CD4-positive, alpha-beta T cell treated with Interleukin-21 for 1 hour (primary cell): ENCODE data around the gene SFMBT1.

Experiments
- DNase-seq: peaks from one replicate; pipeline ENCODE4 v3.0.0-alpha.2; 2020

Gene SFMBT1

GRCh38 chr3:53045518-53046170 is at the start of gene SFMBT1:
Gene SFMBT1 (minus strand): TSS chr3:53046073. CDS start chr3:52969128, 76,945 bp downstream.
- DNase-seq, result peak; percentile 82

- DNase-seq, result no peak
Observed at GRCh38 chr3:53092942-53093341, 47.1 kb upstream of the SFMBT1 start.

- no peak for DNase-seq
Observed at GRCh38 chr3:53092216-53092615, 46.3 kb upstream of the SFMBT1 start.

- no peak for DNase-seq
Observed at GRCh38 chr3:53091011-53091410, 45.1 kb upstream of the SFMBT1 start.

DNA sequence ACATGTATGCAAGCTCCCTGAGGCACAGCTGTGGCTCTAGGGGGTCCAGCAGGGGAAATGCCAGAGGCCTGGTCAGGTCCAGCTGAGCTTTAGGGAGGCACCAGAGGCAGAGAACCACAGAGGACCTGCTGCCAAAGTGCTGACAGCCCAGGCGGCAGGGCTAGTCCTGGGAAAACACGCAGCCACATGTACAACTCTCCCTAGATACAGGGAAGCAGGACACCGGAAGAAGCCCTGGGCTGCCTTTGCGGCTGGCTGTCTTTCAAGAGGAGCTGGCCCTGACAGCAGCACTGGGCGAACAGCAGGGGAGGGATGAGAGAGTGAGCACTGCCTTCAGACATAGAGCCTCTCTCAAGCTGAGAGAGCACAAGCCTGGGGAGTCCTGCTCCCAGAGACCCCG is 43.6 kb upstream of the SFMBT1 start:
- no peak for DNase-seq

DNA sequence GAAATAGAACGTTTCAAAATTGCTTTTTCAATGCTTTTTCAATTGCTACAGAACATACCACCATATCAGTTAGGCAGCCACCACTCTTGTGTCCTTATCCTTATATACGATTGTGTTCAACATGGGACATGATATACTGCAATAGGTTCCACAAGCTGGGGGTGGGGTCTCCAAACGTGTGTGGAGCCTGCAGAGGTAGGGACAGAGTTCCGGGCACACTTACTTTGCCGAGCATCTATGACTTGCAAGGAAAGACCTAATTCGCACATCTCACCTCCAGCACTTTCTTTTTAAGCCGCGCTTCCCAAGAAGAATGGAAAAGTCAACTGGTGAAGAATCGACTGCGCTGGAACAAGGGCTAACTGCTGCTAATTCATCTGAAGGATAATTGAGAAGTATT is 39.6 kb upstream of the SFMBT1 start:
- no peak for DNase-seq

DNA sequence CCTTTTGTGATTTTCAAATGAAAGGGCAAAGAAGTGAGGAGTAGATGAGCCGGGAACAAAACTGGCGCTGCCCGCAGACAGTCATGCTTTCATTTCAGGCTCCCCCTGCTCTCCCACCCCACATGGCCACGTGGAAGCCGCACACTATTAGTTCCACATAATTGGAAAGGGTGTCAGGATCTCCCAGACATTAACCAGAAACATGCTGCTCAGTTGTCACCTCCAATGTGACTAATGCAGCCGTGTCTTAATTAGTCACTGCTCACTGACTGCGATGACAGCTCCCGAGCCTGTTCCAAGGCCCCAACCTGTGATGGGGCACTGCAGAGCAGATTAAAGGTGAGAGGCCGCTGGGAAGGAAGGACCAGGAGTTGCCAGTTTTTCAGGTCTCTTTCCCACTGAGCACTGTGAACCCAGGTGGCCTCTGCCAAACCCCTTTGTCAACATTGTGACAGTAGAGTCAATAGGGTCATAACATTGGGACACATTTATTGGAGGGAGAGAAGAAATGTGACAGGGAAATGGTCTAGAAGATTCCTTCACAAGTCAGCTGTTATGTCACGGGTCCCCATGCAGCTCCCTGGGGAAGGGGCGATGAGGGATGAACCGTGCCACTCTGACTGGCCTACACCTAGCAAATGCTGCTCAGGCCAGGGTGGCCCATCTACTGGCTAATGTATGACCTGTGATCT is 38.6 kb upstream of the SFMBT1 start:
- no peak for DNase-seq

GRCh38 chr3:53083949-53084309 is 38.1 kb upstream of the SFMBT1 start:
- no peak for DNase-seq

DNA sequence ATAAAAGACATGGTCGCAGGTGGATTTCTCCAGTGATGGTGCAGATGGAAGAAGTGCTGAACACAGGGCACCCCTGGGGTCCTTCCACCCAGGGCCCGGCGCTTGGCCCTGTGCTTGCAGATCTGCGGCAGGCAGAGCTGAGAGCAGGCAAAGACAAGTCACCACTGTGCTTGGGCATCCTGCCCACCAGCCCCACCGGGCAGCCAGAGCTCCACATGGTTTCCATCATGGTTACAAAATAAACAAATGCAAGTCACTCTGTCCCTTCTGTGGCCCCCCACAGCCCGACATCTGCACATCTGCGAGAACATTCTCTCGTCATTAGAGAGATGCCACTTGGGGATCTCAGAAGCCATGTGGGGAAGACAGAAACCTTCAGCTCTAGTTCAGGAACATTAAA is 37.6 kb upstream of the SFMBT1 start:
- DNase-seq, result no peak

- DNase-seq, result no peak
Observed at GRCh38 chr3:53082736-53083135, 36.9 kb upstream of the SFMBT1 start.

DNA sequence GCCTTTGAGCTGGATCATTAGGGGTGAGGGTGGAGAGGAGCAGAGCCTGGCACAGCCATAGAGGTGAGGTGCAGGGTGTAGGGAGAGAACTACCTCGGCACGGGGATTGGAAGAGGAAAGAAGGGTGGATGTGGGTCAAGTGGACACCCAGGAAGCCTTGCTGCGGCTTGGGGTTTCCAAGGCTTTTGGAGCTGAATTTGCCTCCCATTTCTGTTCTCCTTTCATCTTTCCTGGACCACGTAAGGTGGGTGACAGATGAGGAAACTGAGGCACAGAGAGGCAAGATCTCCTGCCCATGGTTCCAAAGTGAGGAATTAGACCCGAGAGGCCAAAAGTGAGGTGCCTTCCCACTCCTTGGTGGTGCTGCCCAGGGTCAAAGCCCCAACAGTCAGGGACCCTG is 35.4 kb upstream of the SFMBT1 start:
- DNase-seq, result no peak

GRCh38 chr3:53080612-53081205 is 34.8 kb upstream of the SFMBT1 start:
- no peak for DNase-seq

- DNase-seq, result no peak
Observed at GRCh38 chr3:53079791-53080555, 34.1 kb upstream of the SFMBT1 start.

- DNase-seq, result no peak
Observed at GRCh38 chr3:53079147-53079546, 33.3 kb upstream of the SFMBT1 start.

DNA sequence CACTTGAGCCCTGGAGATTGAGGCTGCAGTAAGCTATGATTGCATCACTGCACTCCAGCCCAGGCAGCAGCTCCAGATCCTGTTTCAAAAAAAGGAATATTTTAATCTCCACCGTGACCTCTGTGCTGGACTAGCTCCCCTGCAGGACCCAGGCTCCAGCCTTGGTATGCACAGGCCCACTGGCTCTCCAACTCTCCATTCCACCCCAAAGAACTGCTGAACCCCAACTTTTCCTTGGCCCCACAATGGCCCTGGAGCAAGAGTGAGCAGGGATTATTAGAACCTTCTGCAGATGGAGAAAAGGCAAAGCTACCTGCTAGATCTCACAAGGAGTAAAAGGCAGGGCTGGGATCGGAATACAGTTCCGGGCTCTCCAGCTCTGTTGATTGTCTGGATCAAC is 32.8 kb upstream of the SFMBT1 start:
- no peak for DNase-seq

GRCh38 chr3:53077476-53078220 is 31.8 kb upstream of the SFMBT1 start:
- no peak for DNase-seq

- DNase-seq, result no peak
Observed at GRCh38 chr3:53075743-53076140, 29.9 kb upstream of the SFMBT1 start.

DNA sequence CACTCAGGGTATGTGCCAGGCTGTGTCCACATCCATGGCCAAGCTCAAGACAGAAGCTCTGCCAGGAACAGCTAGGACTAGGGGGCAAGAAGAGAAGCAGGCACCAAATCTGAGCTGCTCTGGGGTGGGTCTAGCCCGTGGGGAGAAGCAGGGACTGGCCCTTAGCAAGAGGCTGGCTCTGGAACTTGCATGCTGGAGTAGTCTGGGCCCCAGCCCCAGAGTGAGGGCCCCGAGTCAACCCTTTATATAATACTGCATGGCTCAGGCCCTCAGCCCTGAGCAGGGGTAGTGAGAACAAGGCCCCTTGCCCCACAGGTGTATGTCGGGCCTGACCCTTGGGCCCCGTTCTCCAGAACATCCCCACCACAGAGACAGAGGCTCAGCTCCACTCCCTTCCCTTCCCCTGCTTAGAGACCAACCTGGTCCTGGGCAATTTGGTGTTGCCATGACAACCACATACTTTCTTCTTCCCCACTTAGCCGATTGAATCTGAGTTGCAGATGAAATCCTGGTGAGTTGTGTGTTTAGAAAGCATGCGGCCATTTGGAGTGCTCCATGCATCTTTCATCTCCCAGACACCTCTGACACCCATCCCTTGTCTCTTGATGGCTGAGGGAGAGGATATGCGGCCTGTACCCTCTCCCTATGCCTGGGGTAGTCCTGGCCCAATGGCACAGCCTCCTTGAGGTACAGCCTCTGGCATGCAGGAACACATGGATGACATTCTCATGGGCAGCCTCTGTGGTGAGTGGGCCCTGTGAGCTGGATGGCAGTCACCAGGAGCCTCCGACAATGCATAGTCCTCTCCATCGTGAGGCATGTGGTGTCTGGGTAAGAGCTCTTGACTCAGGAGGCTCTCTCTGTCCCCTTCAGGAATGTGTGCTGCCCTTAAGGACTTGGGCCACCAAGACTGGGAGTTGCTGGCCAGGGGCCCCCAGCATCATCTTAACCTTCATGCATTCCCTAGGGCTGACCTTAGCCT is 29.2 kb upstream of the SFMBT1 start:
- no peak for DNase-seq

DNA sequence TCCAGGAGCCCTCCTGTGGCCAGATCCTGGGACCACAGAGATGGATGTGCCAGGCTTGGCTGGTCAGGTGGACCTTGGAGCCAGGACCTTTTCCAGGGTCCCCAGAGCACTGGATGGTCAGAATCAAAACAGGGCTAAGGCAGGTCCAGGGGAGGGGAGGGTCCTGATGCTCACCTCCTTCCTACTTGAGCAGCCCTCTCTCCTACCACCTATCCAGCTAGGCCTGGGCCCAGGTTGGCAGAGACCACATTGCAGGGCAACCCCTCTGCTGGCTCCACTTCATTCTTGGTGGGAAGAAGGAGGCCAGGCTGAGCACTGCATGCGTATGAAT is 28.5 kb upstream of the SFMBT1 start:
- no peak for DNase-seq

DNA sequence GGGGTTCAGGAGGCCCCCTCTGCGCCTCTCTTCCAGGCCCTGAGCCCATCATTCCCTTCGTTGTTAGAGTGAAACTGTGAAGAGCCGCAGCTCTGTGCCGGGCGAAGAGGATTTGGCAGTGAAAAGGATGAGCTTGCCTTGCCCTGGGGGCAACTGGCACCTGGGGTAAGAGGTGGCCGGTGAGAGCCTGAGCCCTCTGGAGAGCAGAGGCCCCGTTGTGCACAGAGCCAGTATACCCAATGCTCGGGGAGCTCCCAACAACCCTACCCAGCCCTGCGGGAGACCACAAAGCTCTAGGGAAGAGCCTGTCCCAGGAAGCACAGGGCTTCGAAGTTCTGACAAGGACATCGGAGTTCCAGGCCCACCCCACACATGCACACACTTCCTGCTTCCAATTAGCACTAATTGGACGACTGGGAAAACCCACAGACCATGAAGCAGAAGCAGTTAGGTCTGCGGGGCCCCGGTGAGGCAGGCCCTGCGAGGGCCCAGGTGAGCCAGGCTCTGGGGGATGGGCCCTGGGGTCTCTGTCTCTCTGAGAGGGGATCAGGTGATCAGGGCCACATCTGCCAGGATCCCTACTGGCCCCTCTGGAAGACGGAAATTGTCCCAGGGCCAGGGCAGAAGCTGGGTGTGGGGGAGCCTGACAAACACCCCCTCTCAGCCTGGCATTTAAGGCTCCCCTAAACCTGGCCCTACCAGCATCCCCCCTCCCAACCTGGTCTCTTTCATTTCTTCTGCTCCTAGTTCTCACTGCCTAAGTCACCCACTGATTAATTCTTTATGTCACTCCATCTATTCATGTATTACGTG is 27.9 kb upstream of the SFMBT1 start:
- no peak for DNase-seq
